SW 1271 (cell line): Measurements from ENCODE around the gene SDCCAG8.

Experiments
- DNase-seq, 2 experiments: peaks; one replicate each; lab custom pipeline; 2025; lab: John Stamatoyannopoulos, UW

Gene SDCCAG8

DNA sequence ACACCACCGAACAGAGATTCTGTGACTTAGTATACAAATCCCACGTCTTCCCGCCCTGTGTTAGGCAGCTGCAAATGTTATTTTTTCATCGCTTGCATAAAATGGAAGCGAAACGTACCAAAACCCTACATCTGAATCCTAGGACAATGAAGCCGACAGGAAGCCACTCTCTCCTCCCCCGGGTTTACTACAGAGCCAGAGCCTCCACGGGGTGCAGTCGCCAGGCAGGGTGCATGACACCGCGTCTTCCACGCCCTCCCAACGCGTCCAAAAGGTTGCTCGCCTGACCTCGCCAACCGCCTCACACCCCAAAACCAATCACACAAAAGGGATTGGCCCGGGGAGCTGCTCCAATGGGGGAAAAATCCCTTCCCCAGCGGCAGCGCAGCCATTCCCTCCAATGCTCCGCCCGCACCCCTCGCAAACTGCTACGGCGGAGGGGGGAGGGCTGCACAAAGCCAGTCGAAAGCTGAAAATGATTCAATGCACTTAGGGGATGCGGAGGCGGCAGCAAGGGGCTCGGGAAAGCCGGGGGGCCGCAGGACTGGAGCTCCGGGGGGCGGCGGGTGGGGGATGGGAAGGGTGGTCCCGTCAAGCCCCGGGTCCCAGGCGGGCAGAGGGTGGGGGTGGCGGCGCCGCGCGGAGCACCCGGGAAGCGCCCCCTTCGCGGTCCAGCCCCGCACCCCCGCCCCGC is 1.5 kb upstream of the SDCCAG8 start:
- peak in 1 of 2 experiments; percentile 52 for DNase-seq

- DNase-seq, result peak; percentile 80 to 87
These were observed 682 bp upstream of the SDCCAG8 start, which contains the start of gene CEP170 for GRCh38 chr1:243254927-243255790. Gene CEP170, minus strand, starts transcription at chr1:243255281. Its CDS starts 30,001 bp downstream, at chr1:243225280.

GRCh38 chr1:243256590-243256989 is 749 bp downstream of the SDCCAG8 start:
- no peak for DNase-seq

DNA sequence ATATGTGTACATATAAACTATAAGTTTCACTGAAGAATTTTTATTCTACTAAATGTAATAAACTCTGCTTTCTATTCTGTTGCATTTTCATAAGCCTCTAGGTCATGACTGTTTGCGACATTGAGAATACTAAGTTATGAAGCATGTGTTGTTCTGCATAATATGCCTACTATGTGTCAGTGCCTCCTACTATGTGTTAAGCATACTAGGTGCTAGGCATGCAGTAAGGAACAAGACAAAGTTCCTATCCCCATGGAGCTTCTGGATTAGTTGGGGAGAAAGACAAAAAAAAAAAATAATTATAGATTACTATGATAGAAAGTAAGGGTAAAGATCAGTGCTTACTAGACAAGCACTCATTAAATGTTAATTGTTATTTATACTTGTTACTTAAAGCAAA is 1.3 kb downstream of the SDCCAG8 start:
- DNase-seq, result no peak

- no peak for DNase-seq
These were observed 2.9 kb downstream of the SDCCAG8 start for GRCh38 chr1:243258731-243259130.

- no peak for DNase-seq
These were observed 4.5 kb downstream of the SDCCAG8 start for GRCh38 chr1:243260221-243260880.

- DNase-seq, result no peak
These were observed 5.5 kb downstream of the SDCCAG8 start for GRCh38 chr1:243261390-243261789.

- DNase-seq, result peak; percentile 8 to 78
These were observed 8.9 kb downstream of the SDCCAG8 start for GRCh38 chr1:243264717-243265116.

DNA sequence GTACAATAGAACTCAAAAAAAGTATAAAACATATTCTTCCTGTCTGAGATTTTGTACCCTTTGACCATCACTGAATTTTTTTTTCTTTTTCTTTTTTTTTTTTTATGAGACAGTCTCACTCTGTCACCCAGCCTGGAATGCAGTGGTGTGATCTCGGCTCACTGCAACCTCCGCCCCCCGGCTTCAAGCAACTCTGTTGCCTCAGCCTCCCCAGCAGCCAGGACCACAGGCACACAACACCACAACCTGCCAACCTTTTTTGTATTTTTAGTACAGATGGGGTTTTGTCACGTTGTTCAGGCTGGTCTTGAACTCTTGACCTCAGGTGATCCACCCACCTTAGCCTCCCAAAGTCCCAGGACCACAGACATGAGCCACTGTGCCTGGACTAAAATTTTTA is 10.4 kb downstream of the SDCCAG8 start:
- DNase-seq, result no peak

- DNase-seq, result no peak
These were observed 11.6 kb downstream of the SDCCAG8 start for GRCh38 chr1:243267471-243267880.

DNA sequence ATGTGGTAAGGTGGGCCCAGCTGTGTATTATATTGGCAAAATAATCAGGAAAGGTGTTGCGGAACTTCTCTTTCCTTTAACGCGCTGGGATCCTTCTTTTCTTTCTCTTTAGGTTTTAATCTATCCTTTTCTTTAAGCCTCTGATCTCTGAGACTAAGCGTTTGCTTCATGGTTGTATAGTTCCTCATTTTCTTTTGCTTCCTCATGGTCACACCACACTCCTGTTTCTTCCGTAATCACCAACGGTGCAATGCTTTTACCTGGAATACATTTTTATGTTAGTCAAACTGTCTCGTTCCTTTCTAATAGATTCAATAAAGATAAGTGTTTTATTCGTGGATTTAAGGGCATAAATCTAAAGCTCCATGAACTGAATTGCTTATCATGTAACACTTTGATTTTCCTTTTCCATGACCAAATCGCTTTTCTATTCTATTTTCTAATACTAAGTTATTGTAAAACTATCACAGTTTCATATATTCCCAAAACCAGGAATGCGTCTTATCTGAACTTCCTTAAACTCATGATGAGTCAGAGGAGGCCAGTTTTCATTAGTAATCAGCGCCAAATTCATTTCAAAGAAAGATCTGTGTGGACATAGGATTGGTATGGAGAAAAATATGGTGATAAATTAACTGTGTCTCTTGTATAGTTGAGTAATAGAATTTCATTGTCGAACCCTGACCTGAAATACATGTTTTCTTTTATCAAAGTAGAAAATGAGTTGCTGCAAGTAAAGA is 12.2 kb downstream of the SDCCAG8 start:
- DNase-seq, result peak; percentile 23 to 75

DNA sequence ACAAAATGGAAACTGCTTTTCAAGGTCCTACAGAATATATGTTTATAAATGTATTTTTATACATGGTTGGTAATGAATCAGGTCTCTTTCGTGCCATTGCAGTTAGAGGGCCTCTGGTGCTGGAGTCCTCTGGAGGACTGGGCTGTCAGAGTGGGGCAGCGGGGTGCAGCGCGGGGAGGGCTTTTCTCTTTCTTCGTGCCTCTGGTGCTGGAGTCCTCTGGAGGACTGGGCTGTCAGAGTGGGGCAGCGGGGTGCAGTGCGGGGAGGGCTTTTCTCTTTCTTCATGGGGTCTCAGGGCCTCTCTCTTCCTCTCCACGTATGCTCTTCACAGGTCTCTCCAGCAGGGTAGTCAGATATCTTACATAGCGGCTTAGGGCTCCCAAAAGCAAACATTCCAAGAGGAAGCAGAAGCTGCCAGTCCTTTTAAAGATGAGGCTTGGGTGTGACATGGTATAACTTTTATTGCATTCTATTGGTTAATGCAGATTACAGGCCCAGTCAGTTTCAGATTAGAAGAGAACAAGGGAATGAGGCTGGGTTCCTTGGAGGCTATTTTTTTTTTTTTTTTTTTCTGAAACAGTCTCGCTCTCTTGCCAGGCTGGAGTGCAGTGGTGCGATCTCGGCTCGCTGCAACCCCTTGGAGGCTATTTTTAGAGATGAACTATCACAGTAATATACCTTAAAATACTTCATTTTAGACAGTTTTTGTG is 13.1 kb downstream of the SDCCAG8 start:
- no peak for DNase-seq

GRCh38 chr1:243269461-243269801 is 13.6 kb downstream of the SDCCAG8 start:
- DNase-seq, result no peak

- DNase-seq, result no peak
These were observed 14.4 kb downstream of the SDCCAG8 start for GRCh38 chr1:243270097-243270864.

GRCh38 chr1:243271996-243272395 is 16.2 kb downstream of the SDCCAG8 start:
- DNase-seq, result peak in 1 of 2 experiments; percentile 10

DNA sequence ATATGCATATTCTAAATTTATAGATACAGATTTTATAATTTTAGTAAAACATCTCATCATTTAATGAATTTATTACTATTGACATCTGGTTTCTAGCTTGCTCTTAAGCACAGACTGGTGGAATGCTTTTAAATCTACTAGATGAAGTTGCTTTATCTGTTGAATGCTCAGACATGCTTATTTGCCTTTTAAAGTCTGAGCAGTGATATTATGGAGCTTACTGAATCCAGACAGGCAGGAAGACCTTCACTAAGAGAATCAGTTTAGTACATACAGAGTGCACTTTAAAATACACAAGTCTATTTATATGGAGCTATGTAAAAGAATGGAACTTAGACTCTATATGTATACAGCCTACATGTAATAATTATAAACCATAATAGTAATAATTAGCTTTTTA is 16.6 kb downstream of the SDCCAG8 start:
- DNase-seq, result no peak

- DNase-seq, result no peak
These were observed 17.7 kb downstream of the SDCCAG8 start for GRCh38 chr1:243273506-243273905.

- DNase-seq, result no peak
These were observed 18.1 kb downstream of the SDCCAG8 start for GRCh38 chr1:243273945-243274344.

DNA sequence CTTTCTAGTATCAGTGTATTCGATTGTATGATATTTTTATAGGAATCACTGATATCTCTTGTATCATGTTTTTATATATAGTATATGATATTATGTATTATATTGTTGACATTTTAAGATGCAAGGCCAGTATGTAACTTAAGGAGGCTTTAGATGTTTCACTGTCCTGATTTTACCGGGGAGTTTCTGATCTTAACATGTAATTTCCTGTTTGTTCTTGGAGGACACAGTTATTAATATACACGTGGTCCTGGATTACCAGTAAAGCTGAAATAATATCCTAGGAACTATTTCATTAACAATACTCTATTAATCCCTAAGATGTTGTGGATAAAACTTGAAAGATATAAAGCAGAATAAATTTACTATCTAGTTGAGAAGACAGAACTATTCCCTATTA is 19.5 kb downstream of the SDCCAG8 start:
- DNase-seq, result no peak

GRCh38 chr1:243280571-243281129 is 24.8 kb downstream of the SDCCAG8 start:
- DNase-seq, result no peak
